Karpas-422 (cell line): ENCODE data around the gene JHY. TPM values are rescaled to one million over a fixed set of nuclear protein-coding genes. Genes with fewer than 3 reads are reported as not detected.
A peak's percentile ranks its signal among the peaks of the same experiment; 100 is the strongest.

Source experiments
- DNase-seq: peaks from one replicate; pipeline ENCODE4 v3.0.0-alpha.2; 2015
- H2AFZ ChIP-seq: fragments of 200-600 bp; sonication (generic); 2 replicates; pipeline ENCODE4 v1.6.1; 2014; ENCODE audit warnings: antibody characterized with exemption, low read length, mixed read lengths
- H3K27ac ChIP-seq: fragments of 200-600 bp; sonication (generic); 2 replicates; pipeline ENCODE4 v1.5.1; 2014; ENCODE audit warnings: mild to moderate bottlenecking, low read length, moderate library complexity
- H3K27me3 ChIP-seq: fragments of 200-600 bp; sonication (generic); 2 replicates; pipeline ENCODE4 v1.6.1; 2014; ENCODE audit warnings: low read length, mixed read lengths
- H3K36me3 ChIP-seq: fragments of 200-600 bp; sonication (generic); 2 replicates; pipeline ENCODE4 v1.6.1; 2014; ENCODE audit warnings: low read length, mixed read lengths; ENCODE audit not compliant: insufficient read depth
- H3K4me1 ChIP-seq: fragments of 200-600 bp; sonication (generic); 2 replicates; pipeline ENCODE4 v1.6.1; 2014; ENCODE audit warnings: mild to moderate bottlenecking, low read length, mixed read lengths
- H3K4me2 ChIP-seq: fragments of 200-600 bp; sonication (generic); 2 replicates; pipeline ENCODE4 v1.6.1; 2014; ENCODE audit warnings: low read length, low read depth, mild to moderate bottlenecking; ENCODE audit not compliant: poor library complexity, severe bottlenecking
- H3K4me3 ChIP-seq: fragments of 200-600 bp; sonication (generic); 2 replicates; pipeline ENCODE4 v1.5.1; 2014; ENCODE audit warnings: mild to moderate bottlenecking, antibody characterized with exemption, low read length, mixed read lengths
- H3K79me2 ChIP-seq: fragments of 200-600 bp; sonication (generic); 2 replicates; pipeline ENCODE4 v1.6.1; 2014; ENCODE audit warnings: mild to moderate bottlenecking, low read length, mixed read lengths
- H3K9ac ChIP-seq: fragments of 200-600 bp; sonication (generic); 2 replicates; pipeline ENCODE4 v1.6.0; 2014; ENCODE audit warnings: low read length
- H3K9me2 ChIP-seq: fragments of 200-600 bp; sonication (generic), shearing (Covaris generic); replicated peaks from 2 replicates; pipeline ENCODE4 v1.6.0; 2014; ENCODE audit warnings: mild to moderate bottlenecking, low read length, moderate library complexity; ENCODE audit not compliant: insufficient read depth
- H3K9me3 ChIP-seq: fragments of 300-700, 200-600 bp; sonication (generic); 2 replicates; pipeline ENCODE4 v1.6.1; 2014; ENCODE audit warnings: low read length, mixed read lengths
- H4K20me1 ChIP-seq: fragments of 200-600 bp; sonication (generic); 2 replicates; pipeline ENCODE4 v1.6.1; 2014; ENCODE audit warnings: mild to moderate bottlenecking, antibody characterized with exemption, low read length, low read depth; ENCODE audit not compliant: insufficient read depth
- total RNA-seq: library from RNA; depleted of rRNA; stranded (reverse); fragments of >200 nt; shearing (Covaris generic); gene quantifications from 2 replicates; pipeline ENCODE4 v1.2.3, GENCODE V29; 2014; ENCODE audit warnings: low replicate concordance

The JHY gene
- total RNA-seq, 1 experiment from 2014 or later: not detected

GRCh38 chr11:122850076-122850631 lies 32.4 kb upstream of the JHY start:
- no peak for DNase-seq
- Histone ChIP-seq H4K20me1 (no peaks in the 10 kb centered on the region), H3K79me2 (no peaks in the 10 kb centered on the region), H2AFZ (no peak overlapping the region), H3K27ac (no peak overlapping the region), H3K9me2 (no peaks in the 10 kb centered on the region), H3K4me1 (peaks cover 16% of the 10 kb centered on the region), H3K27me3 (no peaks in the 10 kb centered on the region), H3K4me2 (no peak overlapping the region), H3K9me3 (no peaks in the 10 kb centered on the region), H3K4me3 (no peak overlapping the region), H3K9ac (no peak overlapping the region), H3K36me3 (no peaks in the 10 kb centered on the region)

- Histone ChIP-seq H3K4me2 (peak overlapping the region; percentile 70), H3K9ac (peak overlapping the region; percentile 28; the same call in 1 of the 2 replicates), H2AFZ (peak overlapping the region; percentile 18; the same call in 1 of the 2 replicates), H3K27me3 (no peaks in the 10 kb centered on the region), H3K9me3 (no peaks in the 10 kb centered on the region), H3K9me2 (no peaks in the 10 kb centered on the region), H3K4me1 (peaks cover 16% of the 10 kb centered on the region), H3K4me3 (peak overlapping the region; percentile 39; the same call in 1 of the 2 replicates), H3K79me2 (no peaks in the 10 kb centered on the region), H4K20me1 (no peaks in the 10 kb centered on the region), H3K27ac (no peak overlapping the region), H3K36me3 (no peaks in the 10 kb centered on the region)
- DNase-seq: peak; percentile 69
These were observed 31.1 kb upstream of the JHY start for GRCh38 chr11:122851366-122851966.

GRCh38 chr11:122852074-122852795 lies 30.3 kb upstream of the JHY start:
- peak; percentile 50 for DNase-seq
- Histone ChIP-seq H3K9ac (peak overlapping the region; percentile 28), H3K9me2 (no peaks in the 10 kb centered on the region), H3K4me2 (peak overlapping the region; percentile 70), H4K20me1 (no peaks in the 10 kb centered on the region), H2AFZ (peak overlapping the region; percentile 18; the same call in 1 of the 2 replicates), H3K4me1 (peaks cover 16% of the 10 kb centered on the region), H3K27ac (no peak overlapping the region), H3K36me3 (no peaks in the 10 kb centered on the region), H3K9me3 (no peaks in the 10 kb centered on the region), H3K79me2 (no peaks in the 10 kb centered on the region), H3K4me3 (peak overlapping the region; percentile 39; the same call in 1 of the 2 replicates), H3K27me3 (no peaks in the 10 kb centered on the region)

GRCh38 chr11:122852796-122853160 lies 29.8 kb upstream of the JHY start:
- Histone ChIP-seq H3K4me3 (peak overlapping the region; percentile 39; the same call in 1 of the 2 replicates), H3K36me3 (no peaks in the 10 kb centered on the region), H3K9me3 (no peaks in the 10 kb centered on the region), H3K4me1 (peaks cover 16% of the 10 kb centered on the region), H4K20me1 (no peaks in the 10 kb centered on the region), H3K27me3 (no peaks in the 10 kb centered on the region), H3K79me2 (no peaks in the 10 kb centered on the region), H3K27ac (no peak overlapping the region), H3K9ac (peak overlapping the region; percentile 28; the same call in 1 of the 2 replicates), H3K9me2 (no peaks in the 10 kb centered on the region), H3K4me2 (peak overlapping the region; percentile 70), H2AFZ (peak overlapping the region; percentile 18; the same call in 1 of the 2 replicates)
- DNase-seq: no peak

- Histone ChIP-seq H3K9me3 (no peaks in the 10 kb centered on the region), H3K27ac (no peak overlapping the region), H3K4me3 (no peak overlapping the region), H3K79me2 (no peaks in the 10 kb centered on the region), H3K27me3 (no peaks in the 10 kb centered on the region), H3K36me3 (no peaks in the 10 kb centered on the region), H3K4me1 (peaks cover 16% of the 10 kb centered on the region), H2AFZ (no peak overlapping the region), H4K20me1 (no peaks in the 10 kb centered on the region), H3K4me2 (no peak overlapping the region), H3K9ac (no peak overlapping the region), H3K9me2 (no peaks in the 10 kb centered on the region)
- no peak for DNase-seq
These were observed 29.3 kb upstream of the JHY start for GRCh38 chr11:122853261-122853660.

- Histone ChIP-seq H3K9me3 (no peaks in the 10 kb centered on the region), H3K4me1 (peaks cover 16% of the 10 kb centered on the region), H3K27ac (no peak overlapping the region), H2AFZ (no peak overlapping the region), H4K20me1 (no peaks in the 10 kb centered on the region), H3K79me2 (no peaks in the 10 kb centered on the region), H3K9me2 (no peaks in the 10 kb centered on the region), H3K9ac (no peak overlapping the region), H3K36me3 (no peaks in the 10 kb centered on the region), H3K4me2 (no peak overlapping the region), H3K4me3 (no peak overlapping the region), H3K27me3 (no peaks in the 10 kb centered on the region)
- peak; percentile 71 for DNase-seq
These were observed 28.6 kb upstream of the JHY start for GRCh38 chr11:122853971-122854446.

- Histone ChIP-seq H3K36me3 (no peaks in the 10 kb centered on the region), H3K27me3 (no peaks in the 10 kb centered on the region), H3K4me3 (no peak overlapping the region), H3K9ac (no peak overlapping the region), H3K4me2 (no peak overlapping the region), H3K27ac (no peak overlapping the region), H2AFZ (no peak overlapping the region), H4K20me1 (no peaks in the 10 kb centered on the region), H3K4me1 (no peaks in the 10 kb centered on the region; the same call in 1 of the 2 replicates), H3K9me2 (no peaks in the 10 kb centered on the region), H3K9me3 (no peaks in the 10 kb centered on the region), H3K79me2 (no peaks in the 10 kb centered on the region)
- DNase-seq: no peak
These were observed 20.9 kb upstream of the JHY start for GRCh38 chr11:122861631-122862030.

- DNase-seq: no peak
- H3K27me3 ChIP-seq: no peaks in the 10 kb centered on the region
- H3K9me2 ChIP-seq: no peaks in the 10 kb centered on the region
- no peak overlapping the region for H3K4me3 ChIP-seq
- no peak overlapping the region for H2AFZ ChIP-seq
- H3K9me3 ChIP-seq: no peaks in the 10 kb centered on the region
- H3K36me3 ChIP-seq: no peaks in the 10 kb centered on the region
- no peak overlapping the region for H3K4me2 ChIP-seq
- no peaks in the 10 kb centered on the region for H4K20me1 ChIP-seq
- H3K4me1 ChIP-seq: no peaks in the 10 kb centered on the region; the same call in 1 of the 2 replicates
- no peak overlapping the region for H3K27ac ChIP-seq
- H3K9ac ChIP-seq: no peak overlapping the region
- no peaks in the 10 kb centered on the region for H3K79me2 ChIP-seq
These were observed 20.5 kb upstream of the JHY start for GRCh38 chr11:122862091-122862490.
